Vagina (tissue), 2 donors: ENCODE data around the gene AHSG. TPM values are rescaled to one million over a fixed set of nuclear protein-coding genes. Genes with fewer than 3 reads are reported as not detected.
"Not testable (repeated sequence)": the region's sequence is repeated elsewhere in the genome, so short reads cannot be mapped to it uniquely, and the experiment has no call there.

Experiments
- DNase-seq, 2 donors: peaks; one replicate each; pipeline ENCODE4 v3.0.0-alpha.2; 2017; ENCODE audit errors: extremely low spot score in 2 of 2
- H3K27ac ChIP-seq: fragments of 200-600 bp; sonication (generic); one replicate; pipeline ENCODE4 v1.5.1; 2019
- H3K27me3 ChIP-seq: fragments of 200-600 bp; sonication (generic); one replicate; pipeline ENCODE4 v1.5.1; 2019
- H3K36me3 ChIP-seq, 2 donors: fragments of 200-600 bp; sonication (generic); one replicate each; pipeline ENCODE4 v1.5.1; 2017 to 2019
- H3K4me1 ChIP-seq: fragments of 200-600 bp; sonication (generic); one replicate; pipeline ENCODE4 v1.5.1; 2019
- H3K4me3 ChIP-seq, 2 donors: fragments of 200-600 bp; sonication (generic); 1 replicate in 1 of 2; 2 replicates in 1 of 2; pipeline ENCODE4 v1.5.1; 2016 to 2019
- H3K9me3 ChIP-seq: fragments of 200-600 bp; sonication (generic); one replicate; pipeline ENCODE4 v1.5.1; 2019
- POLR2A ChIP-seq, 2 donors: fragments of 450-650 bp; IDR thresholded peaks; one replicate each; pipeline ENCODE4 v1.6.1; 2017; ENCODE audit warnings: antibody characterized with exemption in 2 of 2, mild to moderate bottlenecking in 2 of 2, moderate library complexity in 2 of 2
- POLR2AphosphoS5 ChIP-seq, 2 donors: sonication (generic); formaldehyde crosslinking; IDR thresholded peaks; one replicate each; pipeline ENCODE4 v1.9.0; 2017; ENCODE audit warnings: antibody characterized with exemption in 2 of 2, mild to moderate bottlenecking in 2 of 2, low read depth in 1 of 2; ENCODE audit not compliant: insufficient read depth in 1 of 2
- intact Hi-C: fragments of 100-400 bp; cut with DNase I; formaldehyde crosslinking; loops from one replicate; pipeline ENCODE4 v1.15.1; 2023
- total RNA-seq: library from RNA; depleted of rRNA; stranded (reverse); fragments of >200 nt; gene quantifications from one replicate; pipeline ENCODE4 v1.2.3, GENCODE V29; 2016
- TF ChIP-seq, protein P1 (sequence below), 3 experiments: fragments of 450-650 bp in 2 of 3; fragments of 200-600 bp in 1 of 3; sonication (generic) in 1 of 3; IDR thresholded peaks; one replicate each; pipeline ENCODE4 v1.5.1; 2017 to 2019; ENCODE audit warnings: antibody characterized with exemption in 3 of 3, mild to moderate bottlenecking in 2 of 3, moderate library complexity in 2 of 3

Gene AHSG
- total RNA-seq, 1 donor from 2014 or later: not detected

- H3K9me3 ChIP-seq: no peaks in the 10 kb centered on the region
Measured at GRCh38 chr3:186626254-186626847, 13.5 kb downstream of the AHSG start.

GRCh38 chr3:186627852-186628414 is 15.1 kb downstream of the AHSG start:
- peak; percentile 5 to 28 for DNase-seq

More at GRCh38 chr3:186626254-186626847, 13.5 kb downstream of the AHSG start:
- no peak overlapping the region for H3K4me3 ChIP-seq
- intact Hi-C loops: no loop called here
- DNase-seq: peak; percentile 52 to 79
- H3K27me3 ChIP-seq: no peaks in the 10 kb centered on the region
- no peak overlapping the region for H3K27ac ChIP-seq
- TF ChIP-seq, protein P1, sequence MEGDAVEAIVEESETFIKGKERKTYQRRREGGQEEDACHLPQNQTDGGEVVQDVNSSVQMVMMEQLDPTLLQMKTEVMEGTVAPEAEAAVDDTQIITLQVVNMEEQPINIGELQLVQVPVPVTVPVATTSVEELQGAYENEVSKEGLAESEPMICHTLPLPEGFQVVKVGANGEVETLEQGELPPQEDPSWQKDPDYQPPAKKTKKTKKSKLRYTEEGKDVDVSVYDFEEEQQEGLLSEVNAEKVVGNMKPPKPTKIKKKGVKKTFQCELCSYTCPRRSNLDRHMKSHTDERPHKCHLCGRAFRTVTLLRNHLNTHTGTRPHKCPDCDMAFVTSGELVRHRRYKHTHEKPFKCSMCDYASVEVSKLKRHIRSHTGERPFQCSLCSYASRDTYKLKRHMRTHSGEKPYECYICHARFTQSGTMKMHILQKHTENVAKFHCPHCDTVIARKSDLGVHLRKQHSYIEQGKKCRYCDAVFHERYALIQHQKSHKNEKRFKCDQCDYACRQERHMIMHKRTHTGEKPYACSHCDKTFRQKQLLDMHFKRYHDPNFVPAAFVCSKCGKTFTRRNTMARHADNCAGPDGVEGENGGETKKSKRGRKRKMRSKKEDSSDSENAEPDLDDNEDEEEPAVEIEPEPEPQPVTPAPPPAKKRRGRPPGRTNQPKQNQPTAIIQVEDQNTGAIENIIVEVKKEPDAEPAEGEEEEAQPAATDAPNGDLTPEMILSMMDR (IDR thresholded peaks at IDR 0.05): no peak
- TF ChIP-seq POLR2A (IDR thresholded peaks at IDR 0.05) (no peak), POLR2AphosphoS5 (IDR thresholded peaks at IDR 0.05; ENCODE audit: insufficient read depth in 1 of 2, low read depth in 1 of 2) (no peak)
- no peaks in the 10 kb centered on the region for H3K36me3 ChIP-seq
- H3K4me1 ChIP-seq: no peaks in the 10 kb centered on the region

DNA sequence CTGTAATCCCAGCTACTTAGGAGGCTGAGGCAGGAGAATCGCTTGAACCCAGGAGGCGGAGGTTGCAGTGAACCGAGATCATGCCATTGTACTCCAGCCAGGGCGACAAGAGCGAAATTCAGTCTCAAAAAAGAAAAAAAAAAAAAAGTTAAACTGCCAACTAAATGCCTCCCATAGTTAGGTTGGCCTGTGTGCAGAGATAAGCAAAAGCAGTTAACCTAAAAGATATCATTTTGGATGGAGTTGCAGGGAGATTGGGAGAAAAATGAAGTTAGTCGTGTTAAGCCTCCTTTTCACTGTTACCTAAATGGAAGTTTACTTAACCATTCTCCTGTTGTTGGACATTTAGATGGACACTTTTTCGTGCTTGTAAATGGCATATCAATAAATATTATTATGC is 15.9 kb downstream of the AHSG start:
- Histone ChIP-seq H3K4me3 (no peak overlapping the region), H3K27ac (no peak overlapping the region), H3K9me3 (no peaks in the 10 kb centered on the region), H3K4me1 (no peaks in the 10 kb centered on the region), H3K36me3 (no peaks in the 10 kb centered on the region), H3K27me3 (no peaks in the 10 kb centered on the region)
- intact Hi-C loops: no loop called here
- no peak for TF ChIP-seq POLR2A (IDR thresholded peaks at IDR 0.05)
- TF ChIP-seq, protein P1 (IDR thresholded peaks at IDR 0.05): no peak
- no peak for TF ChIP-seq POLR2AphosphoS5 (IDR thresholded peaks at IDR 0.05; ENCODE audit: insufficient read depth in 1 of 2, low read depth in 1 of 2)
- DNase-seq: peak; percentile 0 to 1

More at GRCh38 chr3:186627852-186628414, 15.1 kb downstream of the AHSG start:
- no peaks in the 10 kb centered on the region for H3K9me3 ChIP-seq
- H3K36me3 ChIP-seq: no peaks in the 10 kb centered on the region
- intact Hi-C loops: no loop called here
- H3K27ac ChIP-seq: no peak overlapping the region
- H3K4me1 ChIP-seq: no peaks in the 10 kb centered on the region
- H3K4me3 ChIP-seq: no peak overlapping the region
- TF ChIP-seq, protein P1 (IDR thresholded peaks at IDR 0.05): no peak
- no peak for TF ChIP-seq POLR2A (IDR thresholded peaks at IDR 0.05)
- TF ChIP-seq POLR2AphosphoS5 (IDR thresholded peaks at IDR 0.05; ENCODE audit: insufficient read depth in 1 of 2, low read depth in 1 of 2): no peak
- no peaks in the 10 kb centered on the region for H3K27me3 ChIP-seq

DNA sequence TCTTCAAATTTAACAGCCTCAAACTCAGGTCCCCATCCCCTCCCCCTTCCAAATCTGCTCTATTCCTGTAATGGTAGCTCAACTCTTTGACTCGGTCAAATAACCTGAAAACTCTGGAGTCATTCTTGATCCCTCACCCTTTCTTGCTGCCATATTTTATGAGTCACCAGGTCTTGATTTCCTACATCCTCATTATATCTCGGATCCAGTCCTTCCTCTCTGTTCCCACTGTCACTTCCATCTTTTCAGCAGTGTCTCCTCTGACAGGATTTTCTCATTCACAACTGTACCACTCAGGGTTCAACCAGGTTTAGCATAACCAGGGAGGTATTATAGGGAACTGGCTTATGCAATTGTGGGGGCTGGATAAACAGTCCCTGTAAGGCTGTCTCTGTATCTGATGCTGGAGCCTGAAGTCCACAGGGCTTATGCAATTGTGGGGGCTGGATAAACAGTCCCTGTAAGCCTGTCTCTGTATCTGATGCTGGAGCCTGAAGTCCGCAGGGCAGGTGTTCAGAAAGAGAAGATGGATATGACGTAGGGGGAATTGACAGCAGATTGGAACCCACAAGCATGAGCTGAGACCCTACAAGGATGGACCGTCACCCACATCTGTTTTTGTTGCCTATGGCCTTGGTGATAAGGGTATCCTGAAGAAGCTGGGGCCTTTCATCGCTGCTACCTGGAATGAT is 18.2 kb downstream of the AHSG start:
- no peaks in the 10 kb centered on the region for H3K27me3 ChIP-seq
- no peaks in the 10 kb centered on the region for H3K36me3 ChIP-seq
- no peaks in the 10 kb centered on the region for H3K4me1 ChIP-seq
- no peak overlapping the region for H3K4me3 ChIP-seq
- TF ChIP-seq POLR2AphosphoS5 (IDR thresholded peaks at IDR 0.05; ENCODE audit: insufficient read depth in 1 of 2, low read depth in 1 of 2) (no peak), POLR2A (IDR thresholded peaks at IDR 0.05) (no peak)
- TF ChIP-seq, protein P1 (IDR thresholded peaks at IDR 0.05): no peak
- intact Hi-C loops: no loop called here
- no peaks in the 10 kb centered on the region for H3K9me3 ChIP-seq
- H3K27ac ChIP-seq: no peak overlapping the region
- DNase-seq: peak in 1 of 2 donors; percentile 28

DNA sequence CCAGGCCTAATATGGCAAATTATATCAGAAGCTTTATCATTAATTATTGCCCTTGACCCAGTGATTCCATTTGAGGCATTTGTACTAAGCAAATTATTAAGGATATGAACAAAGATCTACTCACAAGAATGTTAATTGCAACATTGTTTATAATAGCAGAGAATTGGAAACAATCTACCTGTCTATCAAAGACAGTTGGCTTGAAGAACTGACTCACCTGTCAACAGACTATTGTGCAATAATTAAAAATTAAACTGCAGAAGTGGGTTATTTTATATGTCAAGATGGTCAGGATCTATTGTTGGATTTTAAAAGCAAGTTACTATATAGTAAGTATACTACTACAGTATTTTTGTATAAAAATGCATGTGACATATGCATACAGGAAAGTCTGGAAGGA is 20.6 kb downstream of the AHSG start:
- Histone ChIP-seq H3K4me3 (no peak overlapping the region), H3K9me3 (no peaks in the 10 kb centered on the region), H3K27me3 (no peaks in the 10 kb centered on the region), H3K4me1 (no peaks in the 10 kb centered on the region), H3K36me3 (no peaks in the 10 kb centered on the region), H3K27ac (no peak overlapping the region)
- intact Hi-C loops: no loop called here
- TF ChIP-seq POLR2A (IDR thresholded peaks at IDR 0.05) (no peak), POLR2AphosphoS5 (IDR thresholded peaks at IDR 0.05; ENCODE audit: insufficient read depth in 1 of 2, low read depth in 1 of 2) (peak in 1 of 2 donors; percentile 59)
- no peak for DNase-seq

GRCh38 chr3:186634207-186634606 is 21.3 kb downstream of the AHSG start:
- H3K4me1 ChIP-seq, H3K27me3 ChIP-seq, H3K9me3 ChIP-seq, H3K27ac ChIP-seq, H3K4me3 ChIP-seq, intact Hi-C loops, H3K36me3 ChIP-seq: not testable (repeated sequence)
- DNase-seq: peak in 1 of 2 donors; percentile 14
